B cell (primary cell): ENCODE results near the gene DDX27. TPM values are rescaled to one million over a fixed set of nuclear protein-coding genes. Genes with fewer than 3 reads are reported as not detected.
"Not testable (repeated sequence)": the region's sequence is repeated elsewhere in the genome, so short reads cannot be mapped to it uniquely, and the experiment has no call there.

ENCODE experiments used
- ATAC-seq: fragments of 200-7000 bp; cut with Tn5 transposase; one replicate; pipeline ENCODE4 v1.10.0; 2021; ENCODE audit warnings: low read depth, mild to moderate bottlenecking, moderate number of reproducible peaks, moderate library complexity
- CTCF ChIA-PET: fragments of 350-600 bp; sonication (Branson Sonifier 250); formaldehyde crosslinking; loops from one replicate; lab custom pipeline; 2021; ENCODE audit warnings: antibody characterized with exemption, inconsistent platforms; lab: Charles Lee
- POLR2A ChIA-PET: fragments of 350-600 bp; sonication (Branson Sonifier 250); formaldehyde crosslinking; loops from one replicate; lab custom pipeline; 2021; ENCODE audit warnings: antibody characterized with exemption; lab: Charles Lee
- DNase-seq: peaks from one replicate; pipeline ENCODE4 v3.0.0; 2013
- H2AFZ ChIP-seq: 2 replicates; pipeline ENCODE4 v1.6.1; 2012; ENCODE audit warnings: mild to moderate bottlenecking, low read depth, low read length; ENCODE audit not compliant: insufficient read depth, poor library complexity, severe bottlenecking
- H3K27ac ChIP-seq, 2 donors: 1 replicate in 1 of 2; 2 replicates in 1 of 2; pipeline ENCODE4 v1.5.1; 2012 to 2013; ENCODE audit warnings: low read length in 2 of 2, mild to moderate bottlenecking in 2 of 2, moderate library complexity in 1 of 2
- H3K27me3 ChIP-seq, 4 experiments: fragments of 200-600 bp in 1 of 4; sonication (generic) in 1 of 4; replicated peaks in 1 of 4; 1 replicate in 2 of 4; 2 replicates in 2 of 4; pipeline versions ENCODE4 v1.6.1 to v1.7.0; 2013 to 2016; ENCODE audit warnings: low read length in 3 of 4, mild to moderate bottlenecking in 2 of 4, mixed read lengths in 1 of 4, moderate library complexity in 1 of 4; ENCODE audit not compliant: insufficient read depth in 4 of 4, control insufficient read depth in 3 of 4; ENCODE audit errors: control extremely low read depth in 1 of 4
- H3K36me3 ChIP-seq, 2 experiments: replicated peaks in 1 of 2; 1 replicate in 1 of 2; 2 replicates in 1 of 2; pipeline versions ENCODE4 v1.6.1 to v1.7.1; 2013; ENCODE audit warnings: low read length in 1 of 2; ENCODE audit not compliant: insufficient read depth in 2 of 2, control insufficient read depth in 1 of 2; ENCODE audit errors: control extremely low read depth in 1 of 2, extremely low read depth in 1 of 2
- H3K4me1 ChIP-seq, 2 donors: fragments of 200-600 bp in 1 of 2; sonication (generic) in 1 of 2; 1 replicate in 1 of 2; 2 replicates in 1 of 2; pipeline versions ENCODE4 v1.5.1 to v1.6.1; 2013 to 2017; ENCODE audit warnings: low read length in 2 of 2; ENCODE audit not compliant: control insufficient read depth in 2 of 2, insufficient read depth in 2 of 2
- H3K4me2 ChIP-seq: replicated peaks from 2 replicates; pipeline ENCODE3; 2012; ENCODE audit warnings: mild to moderate bottlenecking, low read depth, low read length; ENCODE audit not compliant: poor library complexity, severe bottlenecking
- H3K4me3 ChIP-seq, 5 experiments: fragments of 200-600 bp in 1 of 5; sonication (generic) in 1 of 5; 1 replicate in 3 of 5; 2 replicates in 2 of 5; pipeline versions ENCODE4 v1.5.1 to v1.7.0; 2011 to 2016; ENCODE audit warnings: low read length in 4 of 5, mild to moderate bottlenecking in 4 of 5, low read depth in 2 of 5, control low read depth in 1 of 5, moderate library complexity in 1 of 5; ENCODE audit not compliant: insufficient read depth in 1 of 5; ENCODE audit errors: control extremely low read depth in 1 of 5, extremely low read depth in 1 of 5
- H3K79me2 ChIP-seq: fragments of 200-600 bp; sonication (generic); one replicate; pipeline ENCODE4 v1.6.0; 2016; ENCODE audit warnings: low read length; ENCODE audit not compliant: control insufficient read depth, insufficient read depth
- H3K9ac ChIP-seq: fragments of 200-600 bp; sonication (generic); 2 replicates; pipeline ENCODE4 v1.6.1; 2017; ENCODE audit warnings: mild to moderate bottlenecking, low read length, moderate library complexity
- H3K9me3 ChIP-seq, 3 donors: one replicate each; pipeline versions ENCODE4 v1.6.1 to v1.7.1; 2013; ENCODE audit warnings: low read length in 2 of 3; ENCODE audit not compliant: control insufficient read depth in 2 of 3, insufficient read depth in 1 of 3; ENCODE audit errors: control extremely low read depth in 1 of 3
- H4K20me1 ChIP-seq: 2 replicates; pipeline ENCODE4 v1.6.0; 2012; ENCODE audit warnings: mild to moderate bottlenecking, low read length; ENCODE audit not compliant: insufficient read depth, control insufficient read depth, poor library complexity, severe bottlenecking
- H3K27ac Mint-ChIP-seq: one replicate; pipeline ENCODE4 v1.8.0; 2021; ENCODE audit warnings: mixed read lengths
- H3K27me3 Mint-ChIP-seq: one replicate; pipeline ENCODE4 v1.8.0; 2021; ENCODE audit warnings: mixed read lengths
- H3K4me1 Mint-ChIP-seq: one replicate; pipeline ENCODE4 v1.8.0; 2021; ENCODE audit warnings: mixed read lengths
- H3K4me3 Mint-ChIP-seq: one replicate; pipeline ENCODE4 v1.8.0; 2021; ENCODE audit warnings: mixed read lengths
- H3K9me3 Mint-ChIP-seq: one replicate; pipeline ENCODE4 v1.8.0; 2022; ENCODE audit warnings: mixed read lengths; ENCODE audit not compliant: insufficient read depth
- CTCF ChIP-seq: fragments of 200-600 bp; IDR thresholded peaks from one replicate; pipeline ENCODE4 v1.8.0; 2022; ENCODE audit warnings: antibody characterized with exemption, mild to moderate bottlenecking
- EZH2 ChIP-seq: IDR thresholded peaks from 2 replicates; pipeline ENCODE4 v1.6.1; 2012; ENCODE audit warnings: borderline replicate concordance, low read depth, mild to moderate bottlenecking, moderate library complexity, low read length; ENCODE audit not compliant: insufficient read depth, poor library complexity, severe bottlenecking
- WGBS: methylation state at CpG from one replicate; pipeline ENCODE4 v1.1.5; 2013; ENCODE audit warnings: missing lambda C conversion rate; ENCODE audit not compliant: insufficient coverage; 5-methylcytosine and 5-hydroxymethylcytosine counted together
- intact Hi-C: fragments of 100-400 bp; cut with micrococcal nuclease; formaldehyde crosslinking; loops from one replicate; pipeline ENCODE4 v1.10.0; 2022
- polyA plus RNA-seq: library from polyadenylated mRNA; depleted of rRNA; stranded (reverse); fragments of >200 nt; gene quantifications from 2 replicates; pipeline ENCODE4 v1.2.3, GENCODE V29; 2012
- total RNA-seq, 2 donors: library from RNA; stranded (reverse); fragments of 120-200 nt in 1 of 2; gene quantifications; 1 replicate in 1 of 2; 2 replicates in 1 of 2; pipeline versions ENCODE4 v1.2.3 to v1.2.4, GENCODE V29; 2013 to 2022

DDX27 gene
- total and polyA plus RNA-seq, 2 donors (not counting 1 experiment from before 2014, with no cell fraction given) = 55.0 to 74.6 TPM

GRCh38 chr20:49184084-49184501 is 35.1 kb upstream of the DDX27 start:
- H3K27ac Mint-ChIP-seq, H3K9me3 ChIP-seq, H3K4me2 ChIP-seq, H2AFZ ChIP-seq, H3K4me3 ChIP-seq, ATAC-seq, H3K4me3 Mint-ChIP-seq, H3K27me3 ChIP-seq, DNase-seq, H3K27ac ChIP-seq, H3K9me3 Mint-ChIP-seq, H3K27me3 Mint-ChIP-seq, H3K9ac ChIP-seq, H3K36me3 ChIP-seq: not testable (repeated sequence)
- peaks cover 69% of the 10 kb centered on the region for H3K4me1 Mint-ChIP-seq
- Histone ChIP-seq H4K20me1 (peaks cover 71% of the 10 kb centered on the region), H3K79me2 (peaks cover 84% of the 10 kb centered on the region), H3K4me1 (peaks cover 24 to 35% of the 10 kb centered on the region in 2 donors)
- POLR2A ChIA-PET = interaction anchor here (0.6 kb wide), 1 partner anchor 1874 kb away, joined by 7 read pairs; no protein-coding TSS in a partner anchor
- CTCF ChIA-PET = interaction anchor here (5.6 kb wide), 1 partner anchor 32 kb away, joined by 22 read pairs; no protein-coding TSS in a partner anchor
- WGBS = 95% methylated on average over 2 of the region's 5 CpGs
- intact Hi-C loops = loop anchor here (10.0 kb wide), 1 partner anchor 1331 kb away; the partner anchor contains the start of gene PTPN1

DNA sequence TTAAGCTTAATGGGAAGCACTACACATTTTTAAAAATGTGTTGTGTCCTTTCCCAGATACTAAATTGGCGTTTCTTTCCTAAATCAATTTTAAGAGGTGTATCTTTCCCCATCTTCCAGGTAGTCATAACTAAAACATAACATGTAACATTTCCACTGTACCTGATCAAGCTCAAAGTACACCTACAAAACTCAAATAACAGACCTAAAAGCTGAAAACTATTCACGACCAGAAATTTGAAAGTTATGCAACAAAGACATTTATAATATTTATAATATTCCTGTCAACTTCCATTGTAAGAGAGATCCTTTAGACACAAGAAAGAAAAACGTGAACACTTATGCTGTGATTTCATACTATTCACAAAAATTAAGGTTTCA is 34.5 kb upstream of the DDX27 start:
- H3K9me3 Mint-ChIP-seq = no peaks in the 10 kb centered on the region
- no peak for ATAC-seq

More for the DNA sequence above, 34.5 kb upstream of the DDX27 start:
- no CpG with 5 or more reads among the region's 3 CpGs for WGBS
- H3K9ac ChIP-seq = no peak overlapping the region
- Mint-ChIP-seq H3K4me3 (no peak overlapping the region), H3K27me3 (no peaks in the 10 kb centered on the region), H3K27ac (no peak overlapping the region), H3K4me1 (peaks cover 63% of the 10 kb centered on the region)
- no peak overlapping the region for H3K4me3 ChIP-seq
- H3K4me2 ChIP-seq = no peak overlapping the region
- H3K27me3 ChIP-seq = no peaks in the 10 kb centered on the region
- no peak for TF ChIP-seq CTCF
- TF ChIP-seq EZH2 = no peak
- no peak overlapping the region for H2AFZ ChIP-seq
- peaks cover 0 to 3% of the 10 kb centered on the region in 2 experiments for H3K36me3 ChIP-seq
- intact Hi-C loops = loop anchor here (5.0 to 10.0 kb wide), 2 partner anchors 52 to 1330 kb away; partner anchors contain the start of gene PTPN1
- CTCF ChIA-PET = interaction anchor here (1.2 to 5.6 kb wide), 2 partner anchors 8 to 32 kb away, joined by 3 to 22 read pairs; no protein-coding TSS in a partner anchor
- no peaks in the 10 kb centered on the region for H3K9me3 ChIP-seq
- POLR2A ChIA-PET = interaction anchor here (0.6 kb wide), 1 partner anchor 1874 kb away, joined by 7 read pairs; no protein-coding TSS in a partner anchor
- no peak overlapping the region for H3K27ac ChIP-seq
- peaks cover 67% of the 10 kb centered on the region for H4K20me1 ChIP-seq
- H3K4me1 ChIP-seq = peaks cover 19 to 31% of the 10 kb centered on the region in 2 donors
- DNase-seq = no peak
- H3K79me2 ChIP-seq = peaks cover 78% of the 10 kb centered on the region
